Panc1 (cell line): ENCODE results near the gene KCNG2. TPM values are rescaled to one million over a fixed set of nuclear protein-coding genes. Genes with fewer than 3 reads are reported as not detected.

ENCODE experiments used
- ATAC-seq: fragments of 200-7000 bp; cut with Tn5 transposase; 2 replicates; pipeline ENCODE4 v1.9.1; 2020; ENCODE audit warnings: mild to moderate bottlenecking, moderate library complexity
- BruUV-seq: library from RNA; stranded (reverse); fragments of 400-500 nt; replicated peaks from 2 replicates; lab custom pipeline; 2021; lab: Mats Ljungman, UMichigan
- CTCF ChIA-PET: fragments of 300-600 bp; sonication (Branson Sonifier 250); formaldehyde crosslinking; loops from one replicate; lab custom pipeline; 2022; ENCODE audit warnings: antibody characterized with exemption; lab: Charles Lee
- POLR2A ChIA-PET: fragments of 300-600 bp; sonication (Branson Sonifier 250); formaldehyde crosslinking; loops from one replicate; lab custom pipeline; 2022; ENCODE audit warnings: antibody characterized with exemption; lab: Charles Lee
- DNase-seq: peaks from one replicate; pipeline ENCODE4 v3.0.0-alpha.2; 2010; ENCODE audit warnings: low read depth, low spot score
- H3K27ac ChIP-seq: 2 replicates; pipeline ENCODE4 v1.5.1; 2011; ENCODE audit warnings: mild to moderate bottlenecking, low read length, inconsistent platforms
- H3K27me3 ChIP-seq: fragments of 200-500 bp; sonication (Bioruptor generic); 2 replicates; pipeline ENCODE4 v1.6.0; 2014; ENCODE audit warnings: low read length, inconsistent platforms; ENCODE audit not compliant: control insufficient read depth, insufficient read depth
- H3K36me3 ChIP-seq: fragments of 200-500 bp; sonication (Bioruptor generic); 2 replicates; pipeline ENCODE4 v1.5.1; 2014; ENCODE audit warnings: inconsistent platforms, mild to moderate bottlenecking, low read length, moderate library complexity; ENCODE audit not compliant: control insufficient read depth, insufficient read depth
- H3K4me1 ChIP-seq: 2 replicates; pipeline ENCODE4 v1.5.1; 2011; ENCODE audit warnings: inconsistent platforms, mild to moderate bottlenecking, low read length, moderate library complexity; ENCODE audit not compliant: control insufficient read depth, insufficient read depth
- H3K4me3 ChIP-seq, 2 experiments: 2 replicates each; pipeline ENCODE4 v1.5.1; 2011 to 2012; ENCODE audit warnings: low read depth in 2 of 2, low read length in 2 of 2, mild to moderate bottlenecking in 2 of 2, inconsistent platforms in 1 of 2, moderate library complexity in 1 of 2
- H3K9me3 ChIP-seq: fragments of 200-500 bp; sonication (Bioruptor generic); 2 replicates; pipeline ENCODE4 v1.5.1; 2014; ENCODE audit warnings: low read depth, mild to moderate bottlenecking, inconsistent platforms, low read length, moderate library complexity; ENCODE audit not compliant: control insufficient read depth, insufficient read depth
- POLR2AphosphoS5 ChIP-seq: IDR thresholded peaks from 2 replicates; pipeline ENCODE4 v1.6.1; 2012; ENCODE audit warnings: mild to moderate bottlenecking, low read depth, low read length, moderate library complexity
- SIN3A ChIP-seq: IDR thresholded peaks from 2 replicates; pipeline ENCODE4 v1.6.1; 2012; ENCODE audit warnings: low read depth, mild to moderate bottlenecking, low read length, moderate library complexity, borderline replicate concordance; ENCODE audit not compliant: insufficient read depth
- TCF7L2 ChIP-seq: IDR thresholded peaks from 2 replicates; pipeline ENCODE4 v1.6.1; 2011; ENCODE audit warnings: mild to moderate bottlenecking, low read depth, low read length, inconsistent platforms
- in situ Hi-C: cut with HindIII; loops from 2 replicates; pipeline ENCODE4 v1.10.0; 2016; ENCODE audit warnings: low sequenced_read_pairs, low pct_unique_long_range_greater_than_20kb
- intact Hi-C: fragments of 100-400 bp; cut with micrococcal nuclease; formaldehyde crosslinking; loops from one replicate; pipeline ENCODE4 v1.10.0; 2022; ENCODE audit not compliant: unreplicated experiment
- total RNA-seq: library from RNA; stranded (reverse); gene quantifications from one replicate; pipeline ENCODE4 v1.2.1, GENCODE V29; 2021; ENCODE audit not compliant: unreplicated experiment
- TF ChIP-seq, protein P1 (sequence below), 2 experiments: IDR thresholded peaks; 2 replicates each; pipeline ENCODE4 v1.6.1; 2011 to 2012; ENCODE audit warnings: low read depth in 2 of 2, control low read depth in 1 of 2, low read length in 1 of 2, mild to moderate bottlenecking in 1 of 2, moderate library complexity in 1 of 2; ENCODE audit not compliant: insufficient read depth in 1 of 2
- TF ChIP-seq, protein P2 (sequence below): fragments of 450-650 bp; IDR thresholded peaks from 2 replicates; pipeline ENCODE4 v1.5.1; 2017; ENCODE audit warnings: mild to moderate bottlenecking

The KCNG2 gene
- total RNA-seq, 1 experiment from 2014 or later, result not detected

DNA sequence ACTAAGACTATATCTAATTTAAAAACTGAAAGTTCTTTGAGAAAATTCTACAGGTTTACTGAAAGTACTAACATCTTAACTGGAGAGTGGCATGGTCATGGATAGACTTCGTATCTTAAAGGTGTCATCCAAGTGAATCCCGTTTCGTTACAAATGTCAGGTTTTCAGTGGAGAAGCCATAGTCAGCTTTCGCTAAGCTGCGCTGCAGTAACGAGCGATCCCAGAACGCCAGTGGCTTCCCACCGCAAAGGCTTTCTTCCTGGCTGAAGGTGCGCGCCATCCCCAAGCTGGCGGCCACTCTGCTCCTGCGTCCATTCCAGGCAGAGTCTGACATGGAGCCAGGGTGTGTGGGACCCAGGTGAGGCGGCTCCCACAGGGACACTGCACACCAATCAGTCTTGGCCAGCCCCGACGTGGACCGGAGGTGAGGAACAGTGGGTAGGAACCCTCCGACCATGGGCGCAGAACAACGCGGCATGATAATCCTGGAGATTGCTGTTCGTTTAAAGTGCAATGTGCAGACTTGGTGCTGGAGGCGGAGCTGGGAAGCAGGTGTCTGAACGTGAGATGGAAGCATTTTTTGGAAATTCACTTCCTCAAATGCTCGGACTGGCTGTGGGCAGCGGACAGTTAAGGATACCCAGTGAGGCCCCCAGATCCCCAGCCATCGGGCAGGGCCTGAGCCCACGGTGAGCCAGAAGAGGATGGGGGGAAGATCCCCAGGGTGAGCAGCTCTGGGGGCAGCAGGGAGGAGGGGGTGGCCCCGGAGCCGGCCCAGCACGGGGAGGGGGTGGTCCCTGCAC is 27.8 kb upstream of the KCNG2 start:
- intact Hi-C loops, result no loop called here
- in situ Hi-C loops, result no loop called here
- no TSS peak for BruUV-seq
- Histone ChIP-seq H3K4me1 (no peaks in the 10 kb centered on the region), H3K4me3 (no peak overlapping the region), H3K9me3 (peaks cover 7% of the 10 kb centered on the region), H3K27ac (no peak overlapping the region), H3K27me3 (peaks cover 37% of the 10 kb centered on the region), H3K36me3 (no peaks in the 10 kb centered on the region)
- TF ChIP-seq, protein P1, sequence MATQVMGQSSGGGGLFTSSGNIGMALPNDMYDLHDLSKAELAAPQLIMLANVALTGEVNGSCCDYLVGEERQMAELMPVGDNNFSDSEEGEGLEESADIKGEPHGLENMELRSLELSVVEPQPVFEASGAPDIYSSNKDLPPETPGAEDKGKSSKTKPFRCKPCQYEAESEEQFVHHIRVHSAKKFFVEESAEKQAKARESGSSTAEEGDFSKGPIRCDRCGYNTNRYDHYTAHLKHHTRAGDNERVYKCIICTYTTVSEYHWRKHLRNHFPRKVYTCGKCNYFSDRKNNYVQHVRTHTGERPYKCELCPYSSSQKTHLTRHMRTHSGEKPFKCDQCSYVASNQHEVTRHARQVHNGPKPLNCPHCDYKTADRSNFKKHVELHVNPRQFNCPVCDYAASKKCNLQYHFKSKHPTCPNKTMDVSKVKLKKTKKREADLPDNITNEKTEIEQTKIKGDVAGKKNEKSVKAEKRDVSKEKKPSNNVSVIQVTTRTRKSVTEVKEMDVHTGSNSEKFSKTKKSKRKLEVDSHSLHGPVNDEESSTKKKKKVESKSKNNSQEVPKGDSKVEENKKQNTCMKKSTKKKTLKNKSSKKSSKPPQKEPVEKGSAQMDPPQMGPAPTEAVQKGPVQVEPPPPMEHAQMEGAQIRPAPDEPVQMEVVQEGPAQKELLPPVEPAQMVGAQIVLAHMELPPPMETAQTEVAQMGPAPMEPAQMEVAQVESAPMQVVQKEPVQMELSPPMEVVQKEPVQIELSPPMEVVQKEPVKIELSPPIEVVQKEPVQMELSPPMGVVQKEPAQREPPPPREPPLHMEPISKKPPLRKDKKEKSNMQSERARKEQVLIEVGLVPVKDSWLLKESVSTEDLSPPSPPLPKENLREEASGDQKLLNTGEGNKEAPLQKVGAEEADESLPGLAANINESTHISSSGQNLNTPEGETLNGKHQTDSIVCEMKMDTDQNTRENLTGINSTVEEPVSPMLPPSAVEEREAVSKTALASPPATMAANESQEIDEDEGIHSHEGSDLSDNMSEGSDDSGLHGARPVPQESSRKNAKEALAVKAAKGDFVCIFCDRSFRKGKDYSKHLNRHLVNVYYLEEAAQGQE (IDR thresholded peaks at IDR 0.05; ENCODE audit: insufficient read depth in 1 of 2, low read depth in 2 of 2, low read length in 1 of 2), result no peak
- TF ChIP-seq, protein P2, sequence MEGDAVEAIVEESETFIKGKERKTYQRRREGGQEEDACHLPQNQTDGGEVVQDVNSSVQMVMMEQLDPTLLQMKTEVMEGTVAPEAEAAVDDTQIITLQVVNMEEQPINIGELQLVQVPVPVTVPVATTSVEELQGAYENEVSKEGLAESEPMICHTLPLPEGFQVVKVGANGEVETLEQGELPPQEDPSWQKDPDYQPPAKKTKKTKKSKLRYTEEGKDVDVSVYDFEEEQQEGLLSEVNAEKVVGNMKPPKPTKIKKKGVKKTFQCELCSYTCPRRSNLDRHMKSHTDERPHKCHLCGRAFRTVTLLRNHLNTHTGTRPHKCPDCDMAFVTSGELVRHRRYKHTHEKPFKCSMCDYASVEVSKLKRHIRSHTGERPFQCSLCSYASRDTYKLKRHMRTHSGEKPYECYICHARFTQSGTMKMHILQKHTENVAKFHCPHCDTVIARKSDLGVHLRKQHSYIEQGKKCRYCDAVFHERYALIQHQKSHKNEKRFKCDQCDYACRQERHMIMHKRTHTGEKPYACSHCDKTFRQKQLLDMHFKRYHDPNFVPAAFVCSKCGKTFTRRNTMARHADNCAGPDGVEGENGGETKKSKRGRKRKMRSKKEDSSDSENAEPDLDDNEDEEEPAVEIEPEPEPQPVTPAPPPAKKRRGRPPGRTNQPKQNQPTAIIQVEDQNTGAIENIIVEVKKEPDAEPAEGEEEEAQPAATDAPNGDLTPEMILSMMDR, result no peak
- no peak for TF ChIP-seq SIN3A
- no peak for DNase-seq
- ChIA-PET POLR2A (no interaction called here), CTCF (no interaction called here)
- ATAC-seq, result no peak

DNA sequence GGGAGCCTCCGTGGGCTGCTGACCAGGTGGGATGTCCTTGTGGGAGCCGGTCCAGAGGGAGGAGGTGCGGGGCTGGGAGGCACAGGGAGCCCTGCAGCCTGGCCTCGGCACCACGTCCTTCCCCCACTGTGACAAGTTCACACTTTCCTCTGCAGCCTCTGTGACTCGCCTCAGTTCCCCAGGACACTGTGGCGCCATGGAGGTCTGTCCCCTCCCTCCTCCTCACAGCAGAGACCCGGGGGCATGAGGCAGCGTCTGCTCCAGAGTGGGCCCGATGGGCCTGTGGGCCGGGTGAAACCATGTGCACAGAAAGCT is 27.3 kb upstream of the KCNG2 start:
- in situ Hi-C loops (no loop called here), intact Hi-C loops (no loop called here)
- H3K4me1 ChIP-seq, result no peaks in the 10 kb centered on the region
- DNase-seq (no peak), ATAC-seq (peak; percentile 26)
- H3K9me3 ChIP-seq, result peaks cover 7% of the 10 kb centered on the region
- TF ChIP-seq, protein P2, result no peak
- TF ChIP-seq POLR2AphosphoS5 (no peak), TCF7L2 (no peak), SIN3A (no peak)
- TF ChIP-seq, protein P1 (IDR thresholded peaks at IDR 0.05; ENCODE audit: insufficient read depth in 1 of 2, low read depth in 2 of 2, low read length in 1 of 2), result no peak
- BruUV-seq, result no TSS peak
- no peak overlapping the region for H3K27ac ChIP-seq
- POLR2A ChIA-PET, result no interaction called here
- no peak overlapping the region for H3K4me3 ChIP-seq
- peaks cover 42% of the 10 kb centered on the region for H3K27me3 ChIP-seq
- CTCF ChIA-PET, result no interaction called here
- no peaks in the 10 kb centered on the region for H3K36me3 ChIP-seq
